B cell (primary cell): ENCODE results near the gene PCDHGA3. TPM values are rescaled to one million over a fixed set of nuclear protein-coding genes. Genes with fewer than 3 reads are reported as not detected.
A peak's percentile ranks its signal among the peaks of the same experiment; 100 is the strongest.

Experiments
- ATAC-seq: fragments of 200-7000 bp; cut with Tn5 transposase; one replicate; pipeline ENCODE4 v1.10.0; 2021; ENCODE audit warnings: low read depth, mild to moderate bottlenecking, moderate number of reproducible peaks, moderate library complexity
- CTCF ChIA-PET: fragments of 350-600 bp; sonication (Branson Sonifier 250); formaldehyde crosslinking; loops from one replicate; lab custom pipeline; 2021; ENCODE audit warnings: antibody characterized with exemption, inconsistent platforms; lab: Charles Lee
- POLR2A ChIA-PET: fragments of 350-600 bp; sonication (Branson Sonifier 250); formaldehyde crosslinking; loops from one replicate; lab custom pipeline; 2021; ENCODE audit warnings: antibody characterized with exemption; lab: Charles Lee
- DNase-seq: peaks from one replicate; pipeline ENCODE4 v3.0.0; 2013
- H2AFZ ChIP-seq: 2 replicates; pipeline ENCODE4 v1.6.1; 2012; ENCODE audit warnings: mild to moderate bottlenecking, low read depth, low read length; ENCODE audit not compliant: insufficient read depth, poor library complexity, severe bottlenecking
- H3K27ac ChIP-seq, 2 donors: 1 replicate in 1 of 2; 2 replicates in 1 of 2; pipeline ENCODE4 v1.5.1; 2012 to 2013; ENCODE audit warnings: low read length in 2 of 2, mild to moderate bottlenecking in 2 of 2, moderate library complexity in 1 of 2
- H3K27me3 ChIP-seq, 4 experiments: fragments of 200-600 bp in 1 of 4; sonication (generic) in 1 of 4; replicated peaks in 1 of 4; 1 replicate in 2 of 4; 2 replicates in 2 of 4; pipeline versions ENCODE4 v1.6.1 to v1.7.0; 2013 to 2016; ENCODE audit warnings: low read length in 3 of 4, mild to moderate bottlenecking in 2 of 4, mixed read lengths in 1 of 4, moderate library complexity in 1 of 4; ENCODE audit not compliant: insufficient read depth in 4 of 4, control insufficient read depth in 3 of 4; ENCODE audit errors: control extremely low read depth in 1 of 4
- H3K36me3 ChIP-seq, 2 experiments: replicated peaks in 1 of 2; 1 replicate in 1 of 2; 2 replicates in 1 of 2; pipeline versions ENCODE4 v1.6.1 to v1.7.1; 2013; ENCODE audit warnings: low read length in 1 of 2; ENCODE audit not compliant: insufficient read depth in 2 of 2, control insufficient read depth in 1 of 2; ENCODE audit errors: control extremely low read depth in 1 of 2, extremely low read depth in 1 of 2
- H3K4me1 ChIP-seq, 2 donors: fragments of 200-600 bp in 1 of 2; sonication (generic) in 1 of 2; 1 replicate in 1 of 2; 2 replicates in 1 of 2; pipeline versions ENCODE4 v1.5.1 to v1.6.1; 2013 to 2017; ENCODE audit warnings: low read length in 2 of 2; ENCODE audit not compliant: control insufficient read depth in 2 of 2, insufficient read depth in 2 of 2
- H3K4me2 ChIP-seq: replicated peaks from 2 replicates; pipeline ENCODE3; 2012; ENCODE audit warnings: mild to moderate bottlenecking, low read depth, low read length; ENCODE audit not compliant: poor library complexity, severe bottlenecking
- H3K4me3 ChIP-seq, 5 experiments: fragments of 200-600 bp in 1 of 5; sonication (generic) in 1 of 5; 1 replicate in 3 of 5; 2 replicates in 2 of 5; pipeline versions ENCODE4 v1.5.1 to v1.7.0; 2011 to 2016; ENCODE audit warnings: low read length in 4 of 5, mild to moderate bottlenecking in 4 of 5, low read depth in 2 of 5, control low read depth in 1 of 5, moderate library complexity in 1 of 5; ENCODE audit not compliant: insufficient read depth in 1 of 5; ENCODE audit errors: control extremely low read depth in 1 of 5, extremely low read depth in 1 of 5
- H3K79me2 ChIP-seq: fragments of 200-600 bp; sonication (generic); one replicate; pipeline ENCODE4 v1.6.0; 2016; ENCODE audit warnings: low read length; ENCODE audit not compliant: control insufficient read depth, insufficient read depth
- H3K9ac ChIP-seq: fragments of 200-600 bp; sonication (generic); 2 replicates; pipeline ENCODE4 v1.6.1; 2017; ENCODE audit warnings: mild to moderate bottlenecking, low read length, moderate library complexity
- H3K9me3 ChIP-seq, 3 donors: one replicate each; pipeline versions ENCODE4 v1.6.1 to v1.7.1; 2013; ENCODE audit warnings: low read length in 2 of 3; ENCODE audit not compliant: control insufficient read depth in 2 of 3, insufficient read depth in 1 of 3; ENCODE audit errors: control extremely low read depth in 1 of 3
- H4K20me1 ChIP-seq: 2 replicates; pipeline ENCODE4 v1.6.0; 2012; ENCODE audit warnings: mild to moderate bottlenecking, low read length; ENCODE audit not compliant: insufficient read depth, control insufficient read depth, poor library complexity, severe bottlenecking
- H3K27ac Mint-ChIP-seq: one replicate; pipeline ENCODE4 v1.8.0; 2021; ENCODE audit warnings: mixed read lengths
- H3K27me3 Mint-ChIP-seq: one replicate; pipeline ENCODE4 v1.8.0; 2021; ENCODE audit warnings: mixed read lengths
- H3K4me1 Mint-ChIP-seq: one replicate; pipeline ENCODE4 v1.8.0; 2021; ENCODE audit warnings: mixed read lengths
- H3K4me3 Mint-ChIP-seq: one replicate; pipeline ENCODE4 v1.8.0; 2021; ENCODE audit warnings: mixed read lengths
- H3K9me3 Mint-ChIP-seq: one replicate; pipeline ENCODE4 v1.8.0; 2022; ENCODE audit warnings: mixed read lengths; ENCODE audit not compliant: insufficient read depth
- CTCF ChIP-seq: fragments of 200-600 bp; IDR thresholded peaks from one replicate; pipeline ENCODE4 v1.8.0; 2022; ENCODE audit warnings: antibody characterized with exemption, mild to moderate bottlenecking
- EZH2 ChIP-seq: IDR thresholded peaks from 2 replicates; pipeline ENCODE4 v1.6.1; 2012; ENCODE audit warnings: borderline replicate concordance, low read depth, mild to moderate bottlenecking, moderate library complexity, low read length; ENCODE audit not compliant: insufficient read depth, poor library complexity, severe bottlenecking
- WGBS: methylation state at CpG from one replicate; pipeline ENCODE4 v1.1.5; 2013; ENCODE audit warnings: missing lambda C conversion rate; ENCODE audit not compliant: insufficient coverage; 5-methylcytosine and 5-hydroxymethylcytosine counted together
- intact Hi-C: fragments of 100-400 bp; cut with micrococcal nuclease; formaldehyde crosslinking; loops from one replicate; pipeline ENCODE4 v1.10.0; 2022
- polyA plus RNA-seq: library from polyadenylated mRNA; depleted of rRNA; stranded (reverse); fragments of >200 nt; gene quantifications from 2 replicates; pipeline ENCODE4 v1.2.3, GENCODE V29; 2012
- total RNA-seq, 2 donors: library from RNA; stranded (reverse); fragments of 120-200 nt in 1 of 2; gene quantifications; 1 replicate in 1 of 2; 2 replicates in 1 of 2; pipeline versions ENCODE4 v1.2.3 to v1.2.4, GENCODE V29; 2013 to 2022

PCDHGA3 gene
- total and polyA plus RNA-seq, 2 donors (not counting 1 experiment from before 2014, with no cell fraction given) = 0.10 to 0.32 TPM

- Histone ChIP-seq H3K4me1 (peaks cover 0 to 5% of the 10 kb centered on the region in 2 donors), H3K79me2 (no peaks in the 10 kb centered on the region), H3K4me3 (peak within 1 kb of the TSS in 4 of 5 experiments; percentile 23 to 55 (median 38)), H3K36me3 (no peaks in the 10 kb centered on the region), H3K27ac (no peak within 1 kb of the TSS), H3K4me2 (peak within 1 kb of the TSS; percentile 58), H3K9me3 (peaks cover 4 to 61% (median 45%) of the 10 kb centered on the region in 3 donors), H2AFZ (peak within 1 kb of the TSS; percentile 71), H3K27me3 (peaks cover 0 to 65% (median 39%) of the 10 kb centered on the region in 4 experiments), H3K9ac (peak within 1 kb of the TSS; percentile 51), H4K20me1 (no peaks in the 10 kb centered on the region)
- POLR2A ChIA-PET = no interaction called here
- DNase-seq (peak; percentile 54), ATAC-seq (peak; percentile 74)
- peak; percentile 38 for TF ChIP-seq CTCF
- no peak for TF ChIP-seq EZH2
- H3K27ac Mint-ChIP-seq = peak within 1 kb of the TSS; percentile 39
- H3K9me3 Mint-ChIP-seq = peaks cover 9% of the 10 kb centered on the region
- H3K27me3 Mint-ChIP-seq = peaks cover 53% of the 10 kb centered on the region
- WGBS = 26% methylated on average over 32 of the region's 32 CpGs
- peaks cover 8% of the 10 kb centered on the region for H3K4me1 Mint-ChIP-seq
- CTCF ChIA-PET = interaction anchor here (0.7 to 3.0 kb wide), 15 partner anchors 12 to 509 kb away, joined by 3 to 17 read pairs (median 4); partner anchors contain the start of genes PCDHGA10, PCDHGA11, PCDHGA12 and PCDHGC3
- intact Hi-C loops = loop anchor here (1.0 to 5.0 kb wide), 2 partner anchors 32 to 188 kb away; partner anchors contain the start of gene PCDHGA9
- H3K4me3 Mint-ChIP-seq = peak within 1 kb of the TSS; percentile 82
These were observed 26.6 kb downstream of the PCDHGA3 start, which contains the start of gene PCDHGB3 for GRCh38 chr5:141369994-141370848. Gene PCDHGB3, plus strand, starts transcription at chr5:141370242. Its CDS starts 153 bp downstream, at chr5:141370395.
